Smooth muscle cell (in vitro differentiated cells): ENCODE data around the gene RNU7-1. TPM values are rescaled to one million over a fixed set of nuclear protein-coding genes. Genes with fewer than 3 reads are reported as not detected.
A peak's percentile ranks its signal among the peaks of the same experiment; 100 is the strongest.

Source experiments
- DNase-seq: peaks from one replicate; lab custom pipeline; 2025; ENCODE audit not compliant: unreplicated experiment; lab: John Stamatoyannopoulos, UW
- H2AFZ ChIP-seq: fragments of 200-600 bp; sonication (generic); 2 replicates; pipeline ENCODE4 v1.6.0; 2016; ENCODE audit warnings: antibody characterized with exemption, low read depth, mild to moderate bottlenecking
- H3F3A ChIP-seq: fragments of 200-600 bp; sonication (generic); 2 replicates; pipeline ENCODE4 v1.6.0; 2017; ENCODE audit warnings: antibody characterized with exemption, low read depth
- H3K27ac ChIP-seq: fragments of 200-600 bp; sonication (generic); 2 replicates; pipeline ENCODE4 v1.5.1; 2016; ENCODE audit warnings: low read depth, mild to moderate bottlenecking
- H3K27me3 ChIP-seq: fragments of 200-600 bp; sonication (generic); 2 replicates; pipeline ENCODE4 v1.6.1; 2016; ENCODE audit warnings: low read depth, mild to moderate bottlenecking
- H3K36me3 ChIP-seq: fragments of 200-600 bp; sonication (generic); 2 replicates; pipeline ENCODE4 v1.5.1; 2016; ENCODE audit warnings: low read depth
- H3K4me1 ChIP-seq: fragments of 200-600 bp; sonication (generic); 2 replicates; pipeline ENCODE4 v1.5.1; 2016; ENCODE audit warnings: low read depth
- H3K4me2 ChIP-seq: fragments of 200-600 bp; sonication (generic); 2 replicates; pipeline ENCODE4 v1.6.0; 2016; ENCODE audit warnings: mild to moderate bottlenecking
- H3K4me3 ChIP-seq: fragments of 200-600 bp; sonication (generic); 2 replicates; pipeline ENCODE4 v1.5.1; 2016; ENCODE audit warnings: mild to moderate bottlenecking
- H3K79me2 ChIP-seq: fragments of 200-600 bp; sonication (generic); 2 replicates; pipeline ENCODE4 v1.6.0; 2016; ENCODE audit warnings: low read depth, mild to moderate bottlenecking
- H3K9ac ChIP-seq: fragments of 200-600 bp; sonication (generic); 2 replicates; pipeline ENCODE4 v1.6.0; 2016; ENCODE audit warnings: low read depth
- H3K9me3 ChIP-seq: fragments of 200-600 bp; sonication (generic); replicated peaks from 2 replicates; pipeline ENCODE4 v1.5.1; 2016; ENCODE audit warnings: low read depth
- H4K20me1 ChIP-seq: fragments of 200-600 bp; sonication (generic); 2 replicates; pipeline ENCODE4 v1.6.0; 2016; ENCODE audit warnings: low read depth
- WGBS: methylation state at CpG from one replicate; pipeline ENCODE4 v1.1.7; 2016; ENCODE audit warnings: low lambda C conversion rate; 5-methylcytosine and 5-hydroxymethylcytosine counted together
- polyA plus RNA-seq: library from polyadenylated mRNA; unstranded; fragments of >200 nt; fragmentation: Nextera tagmentation; extraction: Ambion mirVana; gene quantifications from 2 replicates; pipeline ENCODE4 v1.2.1, GENCODE V29; 2016
- total RNA-seq: library from RNA; depleted of rRNA; stranded (reverse); fragments of >200 nt; gene quantifications from 2 replicates; pipeline ENCODE4 v1.2.3, GENCODE V29; 2014
- TF ChIP-seq, protein P1 (sequence below): fragments of 200-600 bp; sonication (generic); IDR thresholded peaks from 2 replicates; pipeline ENCODE4 v1.5.1; 2017; ENCODE audit warnings: borderline replicate concordance, mild to moderate bottlenecking, antibody characterized with exemption; ENCODE audit not compliant: insufficient read depth, poor library complexity, severe bottlenecking

The RNU7-1 gene
- total and polyA plus RNA-seq, 2 experiments from 2014 or later, result not detected

DNA sequence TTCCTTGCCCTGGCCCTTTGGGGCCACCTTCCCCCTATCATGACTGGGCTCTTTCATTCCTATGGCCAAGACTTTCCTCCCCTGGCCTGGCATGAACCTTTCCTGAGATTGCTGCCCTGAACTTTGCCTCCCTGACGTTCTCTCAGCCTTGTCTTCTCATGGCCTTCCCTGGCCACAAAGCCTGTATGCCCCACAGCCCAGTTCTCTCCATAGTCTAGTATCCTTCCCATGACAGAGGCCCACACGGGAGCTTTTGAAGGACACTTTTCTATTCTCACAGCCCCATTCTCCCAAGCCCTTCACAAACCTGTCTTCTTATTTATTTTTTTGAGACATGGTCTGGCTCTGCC, 4.5 kb upstream of the RNU7-1 start:
- 98% methylated on average over 2 of the region's 2 CpGs for WGBS
- peaks cover 36% of the 10 kb centered on the region for H3F3A ChIP-seq
- no peak overlapping the region for H3K4me2 ChIP-seq
- no peak overlapping the region for H3K9ac ChIP-seq
- H2AFZ ChIP-seq, result no peak overlapping the region
- H3K4me3 ChIP-seq, result no peak overlapping the region
- TF ChIP-seq, protein P1, sequence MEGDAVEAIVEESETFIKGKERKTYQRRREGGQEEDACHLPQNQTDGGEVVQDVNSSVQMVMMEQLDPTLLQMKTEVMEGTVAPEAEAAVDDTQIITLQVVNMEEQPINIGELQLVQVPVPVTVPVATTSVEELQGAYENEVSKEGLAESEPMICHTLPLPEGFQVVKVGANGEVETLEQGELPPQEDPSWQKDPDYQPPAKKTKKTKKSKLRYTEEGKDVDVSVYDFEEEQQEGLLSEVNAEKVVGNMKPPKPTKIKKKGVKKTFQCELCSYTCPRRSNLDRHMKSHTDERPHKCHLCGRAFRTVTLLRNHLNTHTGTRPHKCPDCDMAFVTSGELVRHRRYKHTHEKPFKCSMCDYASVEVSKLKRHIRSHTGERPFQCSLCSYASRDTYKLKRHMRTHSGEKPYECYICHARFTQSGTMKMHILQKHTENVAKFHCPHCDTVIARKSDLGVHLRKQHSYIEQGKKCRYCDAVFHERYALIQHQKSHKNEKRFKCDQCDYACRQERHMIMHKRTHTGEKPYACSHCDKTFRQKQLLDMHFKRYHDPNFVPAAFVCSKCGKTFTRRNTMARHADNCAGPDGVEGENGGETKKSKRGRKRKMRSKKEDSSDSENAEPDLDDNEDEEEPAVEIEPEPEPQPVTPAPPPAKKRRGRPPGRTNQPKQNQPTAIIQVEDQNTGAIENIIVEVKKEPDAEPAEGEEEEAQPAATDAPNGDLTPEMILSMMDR, result no peak
- peaks cover 4% of the 10 kb centered on the region for H4K20me1 ChIP-seq
- peaks cover 15% of the 10 kb centered on the region for H3K4me1 ChIP-seq
- H3K27ac ChIP-seq, result no peak overlapping the region
- H3K79me2 ChIP-seq, result peaks cover 4% of the 10 kb centered on the region
- DNase-seq, result no peak
- no peaks in the 10 kb centered on the region for H3K9me3 ChIP-seq
- H3K27me3 ChIP-seq, result no peaks in the 10 kb centered on the region
- no peaks in the 10 kb centered on the region for H3K36me3 ChIP-seq

DNA sequence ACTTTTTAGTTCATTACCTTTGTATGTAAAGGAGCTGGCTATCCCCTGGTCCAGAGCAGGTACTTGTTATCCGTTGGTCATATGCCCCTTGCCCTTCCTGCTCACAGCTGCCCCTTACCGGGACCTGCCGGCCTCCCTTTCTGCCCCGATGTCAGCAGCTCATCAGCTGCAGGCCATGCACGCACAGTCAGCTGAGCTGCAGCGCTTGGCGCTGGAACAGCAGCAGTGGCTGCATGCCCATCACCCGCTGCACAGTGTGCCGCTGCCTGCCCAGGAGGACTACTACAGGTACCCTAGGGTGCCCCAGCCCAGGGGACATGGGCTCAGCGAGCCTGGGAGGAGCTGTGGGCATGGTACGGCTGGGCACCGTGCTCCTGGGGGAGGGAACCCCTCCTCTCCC, 2.3 kb upstream of the RNU7-1 start:
- no peak overlapping the region for H3K9ac ChIP-seq

DNA sequence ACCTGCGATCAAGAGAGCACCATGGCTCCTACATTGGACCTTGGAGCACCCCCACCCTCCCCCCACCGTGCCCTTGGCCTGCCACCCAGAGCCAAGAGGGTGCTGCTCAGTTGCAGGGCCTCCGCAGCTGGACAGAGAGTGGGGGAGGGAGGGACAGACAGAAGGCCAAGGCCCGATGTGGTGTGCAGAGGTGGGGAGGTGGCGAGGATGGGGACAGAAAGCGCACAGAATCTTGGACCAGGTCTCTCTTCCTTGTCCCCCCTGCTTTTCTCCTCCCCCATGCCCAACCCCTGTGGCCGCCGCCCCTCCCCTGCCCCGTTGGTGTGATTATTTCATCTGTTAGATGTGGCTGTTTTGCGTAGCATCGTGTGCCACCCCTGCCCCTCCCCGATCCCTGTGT, 1.8 kb upstream of the RNU7-1 start:
- no peaks in the 10 kb centered on the region for H3K9me3 ChIP-seq
- peaks cover 21% of the 10 kb centered on the region for H3K4me1 ChIP-seq
- peak overlapping the region; percentile 98 for H3K27ac ChIP-seq
- no peak overlapping the region for H3K4me3 ChIP-seq
- no peak overlapping the region for H3K9ac ChIP-seq
- H3K4me2 ChIP-seq, result no peak overlapping the region
- H2AFZ ChIP-seq, result no peak overlapping the region
- DNase-seq, result no peak
- 97% methylated on average over 6 of the region's 12 CpGs for WGBS
- peaks cover 18% of the 10 kb centered on the region for H3F3A ChIP-seq
- no peaks in the 10 kb centered on the region for H3K79me2 ChIP-seq
- TF ChIP-seq, protein P1, result no peak
- H3K36me3 ChIP-seq, result no peaks in the 10 kb centered on the region
- peaks cover 6% of the 10 kb centered on the region for H4K20me1 ChIP-seq
- no peaks in the 10 kb centered on the region for H3K27me3 ChIP-seq

More for the DNA sequence above, 2.3 kb upstream of the RNU7-1 start:
- no peak overlapping the region for H3K4me2 ChIP-seq
- H3K4me1 ChIP-seq, result peaks cover 21% of the 10 kb centered on the region
- no peak overlapping the region for H3K4me3 ChIP-seq
- DNase-seq, result no peak
- H3K27me3 ChIP-seq, result no peaks in the 10 kb centered on the region
- H3K36me3 ChIP-seq, result no peaks in the 10 kb centered on the region
- no peak overlapping the region for H2AFZ ChIP-seq
- WGBS, result 94% methylated on average over 12 of the region's 12 CpGs
- H3F3A ChIP-seq, result peaks cover 21% of the 10 kb centered on the region
- H3K79me2 ChIP-seq, result no peaks in the 10 kb centered on the region
- peak overlapping the region; percentile 6 for H3K27ac ChIP-seq
- TF ChIP-seq, protein P1, result no peak
- no peaks in the 10 kb centered on the region for H3K9me3 ChIP-seq
- peaks cover 6% of the 10 kb centered on the region for H4K20me1 ChIP-seq

DNA sequence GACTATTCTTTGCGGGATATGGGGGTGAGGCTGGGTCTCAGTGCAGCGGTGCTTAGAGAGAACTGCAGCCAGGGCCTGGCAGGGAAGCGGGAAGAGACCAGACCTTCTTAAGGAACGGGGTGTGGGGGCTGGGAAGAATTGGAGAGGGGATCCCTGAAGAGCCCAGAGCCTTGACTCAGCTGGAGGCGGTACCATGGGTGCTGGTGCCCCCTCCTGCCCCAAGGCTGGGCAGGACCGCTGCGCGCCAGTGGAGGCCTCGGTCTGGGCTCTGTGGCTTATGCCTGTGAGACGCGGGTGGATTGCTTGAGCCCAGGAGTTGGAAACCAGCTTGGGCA, 1.3 kb upstream of the RNU7-1 start:
- Histone ChIP-seq H3K4me3 (no peak overlapping the region), H3K9ac (no peak overlapping the region), H4K20me1 (peaks cover 6% of the 10 kb centered on the region), H3K27ac (peak overlapping the region; percentile 98), H3K36me3 (no peaks in the 10 kb centered on the region), H3K4me2 (no peak overlapping the region), H3F3A (peaks cover 16% of the 10 kb centered on the region), H3K4me1 (peaks cover 18% of the 10 kb centered on the region), H2AFZ (no peak overlapping the region), H3K27me3 (no peaks in the 10 kb centered on the region), H3K9me3 (no peaks in the 10 kb centered on the region), H3K79me2 (no peaks in the 10 kb centered on the region)
- 94% methylated on average over 11 of the region's 11 CpGs for WGBS
- DNase-seq, result no peak
- TF ChIP-seq, protein P1, result no peak
